Measurements from ENCODE around the gene SPEF2. TPM values are rescaled to one million over a fixed set of nuclear protein-coding genes. Genes with fewer than 3 reads are reported as not detected.

SPEF2 gene
- total RNA-seq, 1 experiment from 2014 or later = 2.4 TPM

DNA sequence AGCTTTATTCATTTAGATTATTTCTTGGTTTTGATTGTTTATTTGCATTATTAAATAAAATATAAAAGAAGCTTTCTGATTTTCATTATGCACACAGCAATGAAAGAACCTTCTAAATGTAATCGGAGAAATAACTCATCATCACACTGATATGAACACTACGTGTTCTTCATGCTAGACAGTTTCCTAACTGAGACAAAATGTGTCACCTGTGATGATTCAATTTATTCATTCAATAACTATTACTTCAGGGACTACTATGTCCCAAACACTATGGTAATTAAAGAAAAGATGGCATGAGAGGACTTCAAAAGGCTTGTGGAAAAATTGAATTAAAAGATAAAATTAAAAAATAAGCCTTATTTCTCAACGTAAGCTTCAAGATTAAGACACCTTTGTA, 118.1 kb downstream of the SPEF2 start:
- DNase-seq (ENCODE audit: low read depth) = no peak

- peak; percentile 20 for DNase-seq (ENCODE audit: low read depth)
These were observed 118.6 kb downstream of the SPEF2 start for GRCh38 chr5:35736280-35736679.

- DNase-seq (ENCODE audit: low read depth) = peak; percentile 15
These were observed 123.6 kb downstream of the SPEF2 start for GRCh38 chr5:35741126-35741716.

GRCh38 chr5:35741971-35742370, 124.3 kb downstream of the SPEF2 start:
- DNase-seq (ENCODE audit: low read depth) = peak; percentile 8

GRCh38 chr5:35743644-35744043, 126.0 kb downstream of the SPEF2 start:
- DNase-seq (ENCODE audit: low read depth) = no peak

DNA sequence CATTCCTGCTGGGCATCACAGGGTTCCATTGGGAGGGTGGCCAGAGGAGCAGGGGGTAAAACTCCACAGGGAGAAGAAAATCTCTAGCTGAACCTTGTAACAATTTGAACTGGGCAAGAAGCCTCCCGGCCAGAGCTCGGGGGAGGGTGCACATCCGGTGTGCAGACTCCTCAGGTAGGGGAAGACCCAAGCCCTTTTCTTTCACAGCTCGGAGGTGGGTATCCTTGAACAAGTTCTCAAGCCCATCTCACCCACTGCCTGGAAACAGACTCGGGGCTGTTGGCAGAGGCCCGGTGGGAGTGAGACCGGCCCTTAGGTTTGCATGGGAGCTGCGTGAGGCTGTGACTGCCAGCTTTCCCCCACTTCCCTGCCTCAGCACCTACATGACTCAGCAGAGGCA, 127.5 kb downstream of the SPEF2 start:
- DNase-seq (ENCODE audit: low read depth) = no peak

- no peak for DNase-seq (ENCODE audit: low read depth)
These were observed 128.0 kb downstream of the SPEF2 start for GRCh38 chr5:35745660-35746059.

DNA sequence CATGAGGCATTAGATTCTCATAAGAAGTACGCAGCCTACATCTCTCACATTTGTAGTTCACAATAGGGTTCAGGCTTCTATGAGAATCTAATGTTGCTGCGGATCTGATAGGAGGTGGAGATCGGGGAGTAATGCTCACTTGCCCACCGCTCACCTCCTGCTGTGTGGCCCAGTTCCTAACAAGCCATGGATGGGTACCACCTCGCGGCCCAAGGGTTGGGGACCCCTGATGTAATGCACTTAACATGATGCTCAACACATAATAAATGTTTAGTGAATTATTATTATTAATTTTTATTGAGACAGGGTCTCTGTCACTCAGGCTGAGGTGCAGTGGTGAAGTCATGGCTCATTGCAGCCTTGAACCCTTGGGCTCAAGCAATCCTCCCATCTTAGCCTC, 134.3 kb downstream of the SPEF2 start:
- no peak for DNase-seq (ENCODE audit: low read depth)

DNA sequence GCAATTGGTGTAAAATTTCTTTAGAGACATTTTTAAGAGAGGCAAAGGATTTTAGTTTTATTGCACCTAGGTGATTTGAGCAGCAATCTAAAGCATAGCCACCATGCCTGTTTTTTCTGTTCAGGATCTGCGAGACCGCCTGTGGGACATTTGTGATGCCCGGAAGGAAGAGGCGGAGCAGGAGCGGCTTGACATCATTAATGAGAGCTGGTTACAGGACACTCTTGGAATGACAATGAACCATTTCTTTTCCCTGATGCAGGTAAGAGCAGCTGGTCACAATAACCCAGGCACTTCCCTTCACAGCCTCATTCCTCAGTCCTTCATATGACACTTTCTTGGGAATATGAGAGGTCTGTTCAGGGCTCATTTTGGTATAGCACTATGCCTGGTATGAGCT, 135.8 kb downstream of the SPEF2 start:
- DNase-seq (ENCODE audit: low read depth) = no peak

DNA sequence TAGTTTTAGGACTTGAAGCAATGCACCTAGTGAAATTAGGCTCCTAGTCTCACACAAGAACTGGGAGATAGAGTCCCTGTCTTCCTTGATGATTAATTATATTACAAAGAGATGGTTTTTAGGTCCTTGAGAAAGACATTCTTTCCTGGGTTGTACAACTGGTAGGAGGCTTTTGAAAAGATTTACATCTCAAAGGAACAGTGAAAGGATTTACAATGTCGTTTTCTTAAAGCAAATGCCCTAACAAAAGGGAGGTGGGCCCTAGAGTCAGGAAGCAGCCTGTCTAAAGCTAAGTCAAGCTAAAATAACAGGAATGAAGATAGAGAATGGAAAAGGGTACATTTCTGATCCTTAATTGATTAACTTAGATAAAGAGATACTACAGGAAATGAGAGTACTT, 136.8 kb downstream of the SPEF2 start:
- DNase-seq (ENCODE audit: low read depth) = no peak

DNA sequence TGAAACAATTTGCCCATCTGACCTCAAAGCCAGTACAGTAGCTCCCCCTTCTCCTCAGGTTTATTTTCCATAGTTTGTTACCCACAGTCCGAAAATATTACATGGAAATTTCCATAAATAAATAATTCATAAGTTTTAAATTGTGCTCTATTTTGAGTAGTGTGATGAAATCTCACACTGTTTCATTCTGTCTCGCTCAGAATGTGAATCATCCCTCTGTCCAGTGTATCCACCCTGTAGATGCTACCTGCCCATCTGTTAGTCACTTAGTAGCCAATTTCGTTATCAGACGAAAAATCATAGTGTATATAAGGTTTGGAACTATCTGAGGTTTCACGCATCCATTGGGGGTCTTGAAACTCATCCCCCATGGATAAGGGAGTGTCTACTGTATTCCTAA, 138.3 kb downstream of the SPEF2 start:
- DNase-seq (ENCODE audit: low read depth) = no peak

DNA sequence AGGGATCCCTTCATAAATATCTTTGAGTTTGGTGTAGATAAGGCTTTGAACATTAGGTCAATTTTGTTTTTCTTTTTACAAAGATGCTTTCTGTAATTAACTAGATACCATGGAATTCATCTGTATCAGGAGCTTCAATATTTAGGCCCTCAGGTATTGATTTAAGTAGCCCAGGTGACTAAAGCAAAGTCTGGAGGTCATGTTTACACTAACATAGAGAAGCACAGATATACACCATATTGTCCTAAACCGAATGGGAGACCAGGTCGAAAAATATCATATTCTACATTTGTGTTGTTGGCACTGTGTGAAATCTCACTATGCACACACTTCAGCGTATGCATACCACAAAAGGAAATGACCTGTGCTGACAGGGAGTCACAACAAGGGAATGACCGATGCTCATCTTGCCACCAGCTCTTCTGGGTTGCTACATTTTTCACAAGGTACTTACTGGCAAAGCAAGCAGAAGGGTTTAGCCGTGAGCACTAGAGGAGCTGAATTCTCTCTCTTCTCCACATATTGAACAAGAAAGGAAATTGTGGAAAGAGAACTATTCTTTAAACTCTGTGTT, 140.6 kb downstream of the SPEF2 start:
- DNase-seq (ENCODE audit: low read depth) = no peak

GRCh38 chr5:35761541-35761940, 143.9 kb downstream of the SPEF2 start:
- no peak for DNase-seq (ENCODE audit: low read depth)

DNA sequence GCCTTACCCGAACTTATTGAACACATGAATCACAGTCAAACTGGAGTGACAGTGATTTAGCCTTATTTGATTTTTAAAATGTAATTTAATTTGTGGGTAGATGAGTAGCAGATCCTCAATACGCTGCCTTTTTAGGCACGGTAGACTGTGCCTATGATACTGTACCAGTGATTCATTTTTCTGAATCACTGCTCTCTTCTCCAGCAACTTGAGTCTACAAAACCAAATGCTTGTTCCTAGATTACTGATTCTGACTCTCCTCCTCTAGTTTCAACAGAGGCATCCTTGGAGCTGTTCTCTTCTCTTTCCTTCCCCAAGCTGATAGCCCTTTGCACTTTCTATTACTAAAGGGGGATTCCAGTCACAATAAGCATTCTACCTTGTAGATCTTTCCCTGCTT, 144.7 kb downstream of the SPEF2 start:
- DNase-seq (ENCODE audit: low read depth) = no peak

DNA sequence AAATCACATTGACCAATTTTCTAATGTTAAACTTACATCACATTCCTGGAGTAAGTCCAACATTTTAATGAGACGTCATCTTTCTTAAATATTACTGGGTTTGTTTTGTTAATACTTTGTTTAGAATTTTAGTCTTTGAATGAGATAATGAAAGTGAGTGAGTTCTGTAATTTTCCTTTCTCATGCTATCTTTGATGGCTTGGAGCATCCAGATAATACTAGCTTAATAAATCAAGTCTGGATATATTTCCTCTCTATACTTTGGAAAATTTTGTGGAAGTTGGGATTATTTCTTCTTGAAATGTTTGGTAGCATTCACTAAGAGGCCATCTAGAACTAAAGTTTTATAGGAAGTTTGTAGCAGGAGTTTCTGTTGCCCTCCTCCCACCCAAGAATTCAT, 148.3 kb downstream of the SPEF2 start:
- DNase-seq (ENCODE audit: low read depth) = no peak

GRCh38 chr5:35771300-35771699, 153.6 kb downstream of the SPEF2 start:
- peak; percentile 86 for DNase-seq (ENCODE audit: low read depth)

- no peak for DNase-seq (ENCODE audit: low read depth)
These were observed 154.2 kb downstream of the SPEF2 start for GRCh38 chr5:35771839-35772238.

DNA sequence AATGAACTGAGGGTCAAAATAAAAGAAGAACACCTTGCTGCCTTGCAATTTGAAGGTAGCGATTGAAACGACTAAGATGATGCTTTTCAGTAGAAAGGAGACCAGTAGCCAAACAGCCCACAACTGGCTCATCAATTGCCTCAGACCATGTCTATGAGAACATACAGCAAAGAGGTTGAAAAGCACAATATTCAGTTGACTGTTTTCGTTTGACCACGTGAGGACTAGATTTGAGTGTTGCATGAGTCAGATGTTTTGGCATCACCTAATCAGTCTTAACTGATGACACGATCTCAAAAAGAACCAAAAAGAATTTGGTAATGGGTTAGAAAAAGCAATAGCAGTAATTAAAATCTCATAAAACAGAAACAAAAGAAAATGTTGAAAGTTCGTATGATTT, 156.3 kb downstream of the SPEF2 start:
- DNase-seq (ENCODE audit: low read depth) = peak; percentile 72

DNA sequence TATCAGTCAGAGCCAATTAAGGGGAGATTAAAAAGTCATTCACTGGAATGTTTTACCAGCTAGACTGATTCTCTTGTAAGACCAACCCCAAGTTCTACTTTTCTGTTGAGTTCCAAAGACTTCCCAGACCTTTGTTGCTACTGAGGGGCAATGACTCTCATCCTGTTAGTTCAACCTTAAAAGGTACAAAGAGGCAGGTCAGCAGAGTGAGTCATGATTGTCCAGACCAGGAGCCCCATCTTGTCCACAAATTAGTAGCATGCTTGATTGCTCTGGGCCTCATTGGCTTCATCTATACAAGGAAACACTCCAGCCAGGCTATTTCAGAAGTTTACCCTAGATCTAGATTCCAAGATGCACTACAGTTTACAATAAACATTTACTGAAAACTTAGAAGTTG, 159.1 kb downstream of the SPEF2 start:
- peak; percentile 75 for DNase-seq (ENCODE audit: low read depth)

- peak; percentile 78 for DNase-seq (ENCODE audit: low read depth)
These were observed 159.9 kb downstream of the SPEF2 start for GRCh38 chr5:35777358-35778087.

GRCh38 chr5:35778259-35778769, 160.7 kb downstream of the SPEF2 start:
- no peak for DNase-seq (ENCODE audit: low read depth)

DNA sequence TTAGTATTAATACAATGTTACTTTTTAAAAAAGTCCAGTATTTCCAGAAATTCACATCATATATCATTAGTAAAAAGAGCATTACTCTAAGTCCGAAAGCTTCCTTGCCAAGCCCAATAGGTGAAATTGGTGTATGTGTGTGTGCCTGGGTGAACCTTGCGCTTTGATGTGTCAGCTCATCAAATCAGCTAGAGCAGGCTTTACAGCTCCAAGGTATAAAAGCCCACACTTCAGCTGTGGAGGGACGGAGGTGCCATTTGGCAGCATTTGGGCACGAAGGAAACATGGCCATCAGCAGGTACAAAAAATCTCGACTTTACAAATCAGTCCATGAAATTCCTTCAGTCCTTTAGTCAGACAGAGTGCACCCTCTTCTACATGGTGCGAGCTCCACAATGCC, 162.6 kb downstream of the SPEF2 start:
- no peak for DNase-seq (ENCODE audit: low read depth)

DNA sequence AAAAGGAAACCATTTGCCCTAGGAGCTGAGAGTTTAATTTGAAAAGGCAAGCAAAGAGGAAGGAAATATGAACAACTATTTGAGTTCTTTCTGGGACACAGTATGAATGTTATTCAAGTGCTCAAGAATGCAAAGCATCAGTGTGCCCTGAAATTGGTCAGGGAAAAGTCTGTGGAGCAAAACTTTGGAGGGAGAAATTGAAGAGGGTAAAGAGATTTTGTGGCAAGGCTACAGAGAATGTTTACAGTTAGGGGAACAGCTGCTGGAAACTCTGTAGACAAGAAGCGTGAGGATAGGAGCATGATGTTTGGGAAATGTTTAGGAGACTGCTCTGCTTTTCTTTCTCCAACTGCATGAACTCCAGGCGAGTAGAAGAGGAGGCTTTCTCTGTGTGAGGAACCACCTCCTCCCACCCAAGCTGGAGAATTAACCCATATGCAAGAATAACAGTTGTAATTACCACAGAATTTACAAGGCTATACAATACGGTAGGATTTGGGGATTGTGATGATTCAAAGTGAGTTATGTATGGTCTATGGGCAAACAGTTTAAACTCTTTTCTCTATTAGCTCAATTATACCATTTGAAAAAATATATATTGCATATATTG, 163.6 kb downstream of the SPEF2 start:
- no peak for DNase-seq (ENCODE audit: low read depth)

Measured in M059J (cell line).